Gastrocnemius medialis (tissue), 4 donors: ENCODE measurements around the gene NADK. TPM values are rescaled to one million over a fixed set of nuclear protein-coding genes. Genes with fewer than 3 reads are reported as not detected.

ENCODE experiments used
- ATAC-seq, 2 donors: fragments of 150-250 bp; one replicate each; pipeline ENCODE4 v1.9.1; 2016
- DNase-seq, 2 donors: peaks; one replicate each; pipeline ENCODE4 v3.0.0-alpha.2; 2019
- H3K27ac ChIP-seq, 4 donors: fragments of 200-600 bp; sonication (generic); 1 replicate in 1 of 4; 2 replicates in 3 of 4; pipeline ENCODE4 v1.5.1; 2016 to 2018; ENCODE audit warnings: mild to moderate bottlenecking in 2 of 4, moderate library complexity in 1 of 4
- H3K27me3 ChIP-seq, 3 donors: fragments of 200-600 bp; sonication (generic) in 2 of 3; 1 replicate in 1 of 3; 2 replicates in 2 of 3; pipeline versions ENCODE4 v1.5.1 to v1.6.0; 2016 to 2019; ENCODE audit warnings: mild to moderate bottlenecking in 1 of 3, moderate library complexity in 1 of 3
- H3K36me3 ChIP-seq, 2 donors: fragments of 200-600 bp; sonication (generic) in 1 of 2; one replicate each; pipeline ENCODE4 v1.5.1; 2017 to 2018
- H3K4me1 ChIP-seq, 2 donors: fragments of 200-600 bp; sonication (generic) in 1 of 2; one replicate each; pipeline ENCODE4 v1.5.1; 2016 to 2017; ENCODE audit warnings: mild to moderate bottlenecking in 2 of 2
- H3K4me3 ChIP-seq, 4 donors: fragments of 200-600 bp; sonication (generic) in 3 of 4; 1 replicate in 1 of 4; 2 replicates in 3 of 4; pipeline ENCODE4 v1.5.1; 2016 to 2019; ENCODE audit warnings: mild to moderate bottlenecking in 2 of 4
- H3K9me3 ChIP-seq, 3 donors: fragments of 200-600 bp; sonication (generic) in 2 of 3; 1 replicate in 1 of 3; 2 replicates in 2 of 3; pipeline ENCODE4 v1.5.1; 2016 to 2019
- POLR2A ChIP-seq, 2 donors: fragments of 450-650 bp; IDR thresholded peaks; one replicate each; pipeline ENCODE4 v1.6.1; 2017; ENCODE audit warnings: antibody characterized with exemption in 2 of 2, mild to moderate bottlenecking in 2 of 2, moderate library complexity in 2 of 2
- in situ Hi-C, 4 donors: fragments of 200-750 bp; cut with MboI; loops; one replicate each; pipeline versions ENCODE4 v1.15.0 to v1.8.0; 2017; ENCODE audit warnings: low sequenced_read_pairs in 4 of 4
- intact Hi-C: fragments of 100-400 bp; cut with DNase I; formaldehyde crosslinking; loops from one replicate; pipeline ENCODE4 v1.15.1; 2023; ENCODE audit warnings: low total_unique reads
- total RNA-seq, 4 donors: library from RNA; depleted of rRNA; stranded (reverse); fragments of >200 nt; gene quantifications; one replicate each; pipeline versions ENCODE4 v1.1.0 to v1.2.3, GENCODE V29; 2016
- TF ChIP-seq, protein P1 (sequence below), 5 experiments: fragments of 450-650 bp in 3 of 5; fragments of 200-600 bp in 2 of 5; sonication (generic) in 2 of 5; IDR thresholded peaks in 4 of 5; conservative IDR thresholded peaks in 1 of 5; 1 replicate in 4 of 5; 2 replicates in 1 of 5; pipeline ENCODE4 v1.5.1; 2016 to 2019; ENCODE audit warnings: antibody characterized with exemption in 5 of 5, mild to moderate bottlenecking in 3 of 5, moderate library complexity in 3 of 5

NADK gene
- total RNA-seq, 4 donors from 2014 or later: 20.1 to 33.1 (median 32.5) TPM

DNA sequence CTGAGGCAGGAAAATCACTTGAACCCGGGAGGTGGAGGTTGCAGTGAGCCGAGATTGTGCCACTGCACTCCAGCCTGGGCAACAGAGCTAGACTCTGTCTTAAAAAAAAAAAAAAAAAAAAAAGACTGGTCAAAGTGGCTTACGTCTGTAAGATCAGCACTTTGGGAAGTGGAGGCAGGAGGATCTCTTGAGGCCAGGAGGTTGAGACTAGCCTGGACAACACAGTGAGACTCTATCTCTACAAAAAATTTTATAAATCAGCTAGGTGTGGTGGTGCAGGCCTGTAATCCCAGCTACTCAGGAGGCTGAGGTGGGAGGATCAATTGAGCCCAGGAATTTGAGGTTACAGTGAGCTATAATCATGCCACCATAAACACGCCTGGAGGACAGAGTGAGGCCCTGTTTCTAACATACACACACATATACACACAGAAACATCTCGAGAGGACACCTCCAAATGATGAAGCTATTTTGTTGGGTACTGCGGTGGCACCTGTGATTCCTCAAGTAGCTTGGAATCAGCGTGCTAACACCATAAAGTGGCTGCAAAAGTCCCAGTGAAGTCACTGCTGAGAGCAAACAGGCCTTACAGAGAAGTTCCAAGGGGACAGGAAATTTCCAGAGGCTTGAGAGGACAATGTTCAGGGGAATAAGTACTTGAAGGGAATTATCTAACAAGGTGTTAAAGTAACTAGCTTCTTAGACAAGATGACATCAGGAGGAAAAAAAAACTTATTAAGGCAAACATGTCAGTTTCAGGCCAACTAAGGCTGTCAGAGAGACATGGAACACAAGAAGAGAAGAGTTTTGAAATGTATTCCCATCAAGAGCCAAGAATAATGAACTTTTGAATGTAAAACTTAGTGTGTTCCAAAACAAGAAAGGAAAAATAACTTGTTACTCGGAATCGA lies 1.3 kb downstream of the NADK start:
- peak overlapping the region; percentile 89 to 99 (median 94) for H3K27ac ChIP-seq
- H3K27me3 ChIP-seq: no peaks in the 10 kb centered on the region
- H3K9me3 ChIP-seq: no peaks in the 10 kb centered on the region
- H3K4me3 ChIP-seq: peak overlapping the region; percentile 79 to 95 (median 86)
- peak; percentile 4 to 16 for ATAC-seq
- DNase-seq: no peak
- H3K36me3 ChIP-seq: peaks cover 0 to 9% of the 10 kb centered on the region in 2 donors
- intact Hi-C loops: loop anchor here (2.0 kb wide), 1 partner anchor 132 kb away; no protein-coding TSS in a partner anchor
- H3K4me1 ChIP-seq: peaks cover 39 to 50% of the 10 kb centered on the region in 2 donors
- TF ChIP-seq POLR2A (IDR thresholded peaks at IDR 0.05): no peak
- TF ChIP-seq, protein P1, sequence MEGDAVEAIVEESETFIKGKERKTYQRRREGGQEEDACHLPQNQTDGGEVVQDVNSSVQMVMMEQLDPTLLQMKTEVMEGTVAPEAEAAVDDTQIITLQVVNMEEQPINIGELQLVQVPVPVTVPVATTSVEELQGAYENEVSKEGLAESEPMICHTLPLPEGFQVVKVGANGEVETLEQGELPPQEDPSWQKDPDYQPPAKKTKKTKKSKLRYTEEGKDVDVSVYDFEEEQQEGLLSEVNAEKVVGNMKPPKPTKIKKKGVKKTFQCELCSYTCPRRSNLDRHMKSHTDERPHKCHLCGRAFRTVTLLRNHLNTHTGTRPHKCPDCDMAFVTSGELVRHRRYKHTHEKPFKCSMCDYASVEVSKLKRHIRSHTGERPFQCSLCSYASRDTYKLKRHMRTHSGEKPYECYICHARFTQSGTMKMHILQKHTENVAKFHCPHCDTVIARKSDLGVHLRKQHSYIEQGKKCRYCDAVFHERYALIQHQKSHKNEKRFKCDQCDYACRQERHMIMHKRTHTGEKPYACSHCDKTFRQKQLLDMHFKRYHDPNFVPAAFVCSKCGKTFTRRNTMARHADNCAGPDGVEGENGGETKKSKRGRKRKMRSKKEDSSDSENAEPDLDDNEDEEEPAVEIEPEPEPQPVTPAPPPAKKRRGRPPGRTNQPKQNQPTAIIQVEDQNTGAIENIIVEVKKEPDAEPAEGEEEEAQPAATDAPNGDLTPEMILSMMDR (IDR thresholded peaks at IDR 0.05 in 4 of 5, conservative IDR thresholded peaks at IDR 0.05 in 1 of 5): no peak
- in situ Hi-C loops: no loop called here

DNA sequence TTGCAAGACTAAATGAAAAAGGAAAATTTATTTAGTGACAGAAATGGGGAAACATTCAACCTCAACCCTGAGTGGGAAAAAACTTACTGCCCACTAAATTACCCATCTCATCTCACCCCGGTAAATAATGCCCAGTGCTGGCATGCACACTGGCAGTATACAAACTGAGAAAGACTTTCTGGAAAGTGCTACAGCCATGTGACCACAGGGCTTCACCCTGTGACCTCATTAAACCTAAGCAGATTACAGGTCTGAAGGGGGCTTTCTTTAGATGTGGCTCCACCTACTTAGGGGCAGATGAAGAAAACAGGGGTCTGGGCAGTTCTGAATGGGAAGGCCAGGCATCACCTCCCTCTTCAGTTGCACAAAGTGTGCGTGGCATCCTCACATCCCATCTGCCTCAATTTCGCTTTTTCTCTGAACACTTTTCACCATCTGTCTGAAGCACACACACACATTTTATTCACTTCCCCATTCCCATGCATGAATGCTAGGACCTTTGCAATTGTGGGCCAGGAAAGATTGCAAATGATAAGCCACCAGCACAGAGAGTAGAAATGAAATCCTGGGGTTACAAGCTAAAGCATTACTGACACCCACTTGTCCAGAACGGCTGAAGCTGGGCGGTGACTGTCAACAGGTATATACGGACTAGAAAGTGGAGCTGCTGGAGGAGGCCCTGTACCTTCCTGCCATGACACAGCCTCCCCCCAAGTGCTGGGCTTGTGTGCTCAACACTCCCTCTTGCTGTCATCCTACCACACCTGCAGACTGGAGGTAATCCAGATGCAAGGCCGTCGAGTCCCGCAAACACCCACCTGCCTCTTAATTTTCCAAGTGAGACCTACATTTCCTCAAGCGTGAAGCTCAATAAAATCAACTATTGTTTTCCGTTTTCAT lies 2.7 kb downstream of the NADK start:
- intact Hi-C loops (loop anchor here (2.0 kb wide), 1 partner anchor 133 kb away; no protein-coding TSS in a partner anchor), in situ Hi-C loops (no loop called here)
- ATAC-seq (no peak), DNase-seq (no peak)
- peaks cover 0 to 14% of the 10 kb centered on the region in 2 donors for H3K36me3 ChIP-seq
- peaks cover 26 to 42% of the 10 kb centered on the region in 2 donors for H3K4me1 ChIP-seq
- peak overlapping the region; percentile 89 to 99 (median 94) for H3K27ac ChIP-seq
- no peak overlapping the region for H3K4me3 ChIP-seq
- no peak for TF ChIP-seq POLR2A (IDR thresholded peaks at IDR 0.05)
- TF ChIP-seq, protein P1 (IDR thresholded peaks at IDR 0.05 in 4 of 5, conservative IDR thresholded peaks at IDR 0.05 in 1 of 5): no peak
- peaks cover 0 to 7% (median 0%) of the 10 kb centered on the region in 3 donors for H3K9me3 ChIP-seq
- H3K27me3 ChIP-seq: no peaks in the 10 kb centered on the region

DNA sequence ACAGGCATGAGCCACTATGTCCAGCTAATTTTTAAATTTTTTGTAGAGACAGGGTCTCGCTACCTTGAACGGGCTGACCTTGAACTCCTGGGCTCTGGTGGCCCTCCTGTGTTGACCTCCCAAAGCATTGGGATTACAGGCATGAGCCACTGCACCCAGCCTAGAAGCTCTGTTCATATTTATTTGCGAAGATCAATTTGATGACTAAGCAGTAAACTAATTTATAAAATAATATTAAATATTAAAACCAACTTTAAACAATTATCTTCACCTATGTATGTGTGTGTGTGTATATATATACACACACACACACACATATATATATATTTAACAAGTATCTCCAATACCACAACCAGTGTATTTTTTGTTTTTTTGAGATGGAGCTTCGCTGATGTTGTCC lies 4.4 kb downstream of the NADK start:
- TF ChIP-seq, protein P1 (IDR thresholded peaks at IDR 0.05 in 4 of 5, conservative IDR thresholded peaks at IDR 0.05 in 1 of 5): no peak
- no peak for TF ChIP-seq POLR2A (IDR thresholded peaks at IDR 0.05)
- no peak overlapping the region for H3K27ac ChIP-seq
- intact Hi-C loops: no loop called here
- H3K27me3 ChIP-seq: no peaks in the 10 kb centered on the region
- H3K4me3 ChIP-seq: no peak overlapping the region
- H3K9me3 ChIP-seq: peaks cover 0 to 12% (median 0%) of the 10 kb centered on the region in 3 donors
- DNase-seq (no peak), ATAC-seq (no peak)
- H3K4me1 ChIP-seq: peaks cover 25 to 36% of the 10 kb centered on the region in 2 donors
- peaks cover 0 to 14% of the 10 kb centered on the region in 2 donors for H3K36me3 ChIP-seq
- in situ Hi-C loops: loop anchor here in 1 of 4 donors (25.0 kb wide), 1 partner anchor 113 kb away; the partner anchor contains the start of gene GNB1

DNA sequence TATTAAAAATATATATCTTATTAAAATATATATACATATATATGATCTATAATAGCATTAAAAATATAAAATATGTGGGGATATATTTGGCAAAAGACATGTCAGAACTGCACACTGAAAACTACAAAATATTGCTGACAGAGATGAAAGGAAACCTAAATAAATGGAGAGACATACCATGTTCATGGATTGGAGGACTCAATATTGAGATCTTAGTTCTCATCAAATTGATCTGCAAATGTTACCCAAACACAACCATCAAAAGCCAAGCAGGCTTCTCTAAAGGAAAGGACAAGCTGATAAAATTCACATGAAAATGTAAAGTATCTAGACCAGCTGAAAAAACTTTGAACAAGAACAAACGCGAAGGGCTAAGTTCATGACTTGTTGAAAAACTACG lies 7.2 kb downstream of the NADK start:
- H3K27me3 ChIP-seq: no peaks in the 10 kb centered on the region
- ATAC-seq (no peak), DNase-seq (no peak)
- in situ Hi-C loops (loop anchor here in 1 of 4 donors (25.0 kb wide), 1 partner anchor 116 kb away; the partner anchor contains the start of gene GNB1), intact Hi-C loops (no loop called here)
- H3K27ac ChIP-seq: no peak overlapping the region
- TF ChIP-seq, protein P1 (IDR thresholded peaks at IDR 0.05 in 4 of 5, conservative IDR thresholded peaks at IDR 0.05 in 1 of 5): no peak
- TF ChIP-seq POLR2A (IDR thresholded peaks at IDR 0.05): no peak
- peaks cover 13 to 19% of the 10 kb centered on the region in 2 donors for H3K4me1 ChIP-seq
- no peak overlapping the region for H3K4me3 ChIP-seq
- peaks cover 0 to 12% (median 0%) of the 10 kb centered on the region in 3 donors for H3K9me3 ChIP-seq
- peaks cover 0 to 14% of the 10 kb centered on the region in 2 donors for H3K36me3 ChIP-seq
